Smooth muscle cell (in vitro differentiated cells): ENCODE data around the gene PCDHGB4. TPM values are rescaled to one million over a fixed set of nuclear protein-coding genes. Genes with fewer than 3 reads are reported as not detected.
"Not testable (repeated sequence)": the region's sequence is repeated elsewhere in the genome, so short reads cannot be mapped to it uniquely, and the experiment has no call there.

Source experiments
- DNase-seq: peaks from one replicate; lab custom pipeline; 2025; ENCODE audit not compliant: unreplicated experiment; lab: John Stamatoyannopoulos, UW
- H2AFZ ChIP-seq: fragments of 200-600 bp; sonication (generic); 2 replicates; pipeline ENCODE4 v1.6.0; 2016; ENCODE audit warnings: antibody characterized with exemption, low read depth, mild to moderate bottlenecking
- H3F3A ChIP-seq: fragments of 200-600 bp; sonication (generic); 2 replicates; pipeline ENCODE4 v1.6.0; 2017; ENCODE audit warnings: antibody characterized with exemption, low read depth
- H3K27ac ChIP-seq: fragments of 200-600 bp; sonication (generic); 2 replicates; pipeline ENCODE4 v1.5.1; 2016; ENCODE audit warnings: low read depth, mild to moderate bottlenecking
- H3K27me3 ChIP-seq: fragments of 200-600 bp; sonication (generic); 2 replicates; pipeline ENCODE4 v1.6.1; 2016; ENCODE audit warnings: low read depth, mild to moderate bottlenecking
- H3K36me3 ChIP-seq: fragments of 200-600 bp; sonication (generic); 2 replicates; pipeline ENCODE4 v1.5.1; 2016; ENCODE audit warnings: low read depth
- H3K4me1 ChIP-seq: fragments of 200-600 bp; sonication (generic); 2 replicates; pipeline ENCODE4 v1.5.1; 2016; ENCODE audit warnings: low read depth
- H3K4me2 ChIP-seq: fragments of 200-600 bp; sonication (generic); 2 replicates; pipeline ENCODE4 v1.6.0; 2016; ENCODE audit warnings: mild to moderate bottlenecking
- H3K4me3 ChIP-seq: fragments of 200-600 bp; sonication (generic); 2 replicates; pipeline ENCODE4 v1.5.1; 2016; ENCODE audit warnings: mild to moderate bottlenecking
- H3K79me2 ChIP-seq: fragments of 200-600 bp; sonication (generic); 2 replicates; pipeline ENCODE4 v1.6.0; 2016; ENCODE audit warnings: low read depth, mild to moderate bottlenecking
- H3K9ac ChIP-seq: fragments of 200-600 bp; sonication (generic); 2 replicates; pipeline ENCODE4 v1.6.0; 2016; ENCODE audit warnings: low read depth
- H3K9me3 ChIP-seq: fragments of 200-600 bp; sonication (generic); replicated peaks from 2 replicates; pipeline ENCODE4 v1.5.1; 2016; ENCODE audit warnings: low read depth
- H4K20me1 ChIP-seq: fragments of 200-600 bp; sonication (generic); 2 replicates; pipeline ENCODE4 v1.6.0; 2016; ENCODE audit warnings: low read depth
- WGBS: methylation state at CpG from one replicate; pipeline ENCODE4 v1.1.7; 2016; ENCODE audit warnings: low lambda C conversion rate; 5-methylcytosine and 5-hydroxymethylcytosine counted together
- polyA plus RNA-seq: library from polyadenylated mRNA; unstranded; fragments of >200 nt; fragmentation: Nextera tagmentation; extraction: Ambion mirVana; gene quantifications from 2 replicates; pipeline ENCODE4 v1.2.1, GENCODE V29; 2016
- total RNA-seq: library from RNA; depleted of rRNA; stranded (reverse); fragments of >200 nt; gene quantifications from 2 replicates; pipeline ENCODE4 v1.2.3, GENCODE V29; 2014
- TF ChIP-seq, protein P1 (sequence below): fragments of 200-600 bp; sonication (generic); IDR thresholded peaks from 2 replicates; pipeline ENCODE4 v1.5.1; 2017; ENCODE audit warnings: borderline replicate concordance, mild to moderate bottlenecking, antibody characterized with exemption; ENCODE audit not compliant: insufficient read depth, poor library complexity, severe bottlenecking

Gene PCDHGB4
- total and polyA plus RNA-seq, 2 experiments from 2014 or later = 27.5 to 43.1 TPM

DNA sequence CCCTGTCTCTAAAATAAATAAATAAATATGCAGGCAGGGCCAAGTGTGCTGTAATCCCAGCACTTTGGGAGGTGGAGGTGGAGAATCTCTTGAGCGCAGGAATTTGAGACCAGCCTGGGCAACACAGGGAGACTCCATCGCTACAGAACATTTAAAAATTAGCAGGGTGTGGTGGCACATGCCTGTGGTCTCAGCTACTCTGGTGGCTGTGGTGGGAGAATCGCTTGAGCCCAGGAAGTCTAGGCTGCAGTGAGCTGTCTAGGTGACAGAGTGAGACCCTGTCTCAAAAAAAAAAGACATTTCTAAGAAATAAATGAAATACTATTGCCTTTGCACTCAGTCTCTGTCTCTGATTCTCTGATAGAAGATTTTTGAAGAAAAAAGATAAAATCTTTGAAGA is 24.1 kb downstream of the PCDHGB4 start:
- no peaks in the 10 kb centered on the region for H3K4me1 ChIP-seq
- H3K27me3 ChIP-seq = no peaks in the 10 kb centered on the region
- no peaks in the 10 kb centered on the region for H3K9me3 ChIP-seq
- WGBS = 84% methylated on average over 3 of the region's 3 CpGs
- peaks cover 6% of the 10 kb centered on the region for H3K36me3 ChIP-seq
- DNase-seq = no peak
- peak overlapping the region; percentile 66 for H3K4me3 ChIP-seq
- no peaks in the 10 kb centered on the region for H3F3A ChIP-seq
- H2AFZ ChIP-seq = no peak overlapping the region
- H3K4me2 ChIP-seq = peak overlapping the region; percentile 86
- TF ChIP-seq, protein P1, sequence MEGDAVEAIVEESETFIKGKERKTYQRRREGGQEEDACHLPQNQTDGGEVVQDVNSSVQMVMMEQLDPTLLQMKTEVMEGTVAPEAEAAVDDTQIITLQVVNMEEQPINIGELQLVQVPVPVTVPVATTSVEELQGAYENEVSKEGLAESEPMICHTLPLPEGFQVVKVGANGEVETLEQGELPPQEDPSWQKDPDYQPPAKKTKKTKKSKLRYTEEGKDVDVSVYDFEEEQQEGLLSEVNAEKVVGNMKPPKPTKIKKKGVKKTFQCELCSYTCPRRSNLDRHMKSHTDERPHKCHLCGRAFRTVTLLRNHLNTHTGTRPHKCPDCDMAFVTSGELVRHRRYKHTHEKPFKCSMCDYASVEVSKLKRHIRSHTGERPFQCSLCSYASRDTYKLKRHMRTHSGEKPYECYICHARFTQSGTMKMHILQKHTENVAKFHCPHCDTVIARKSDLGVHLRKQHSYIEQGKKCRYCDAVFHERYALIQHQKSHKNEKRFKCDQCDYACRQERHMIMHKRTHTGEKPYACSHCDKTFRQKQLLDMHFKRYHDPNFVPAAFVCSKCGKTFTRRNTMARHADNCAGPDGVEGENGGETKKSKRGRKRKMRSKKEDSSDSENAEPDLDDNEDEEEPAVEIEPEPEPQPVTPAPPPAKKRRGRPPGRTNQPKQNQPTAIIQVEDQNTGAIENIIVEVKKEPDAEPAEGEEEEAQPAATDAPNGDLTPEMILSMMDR = no peak
- H3K79me2 ChIP-seq = peaks cover 29% of the 10 kb centered on the region
- H3K9ac ChIP-seq = no peak overlapping the region
- no peaks in the 10 kb centered on the region for H4K20me1 ChIP-seq
- no peak overlapping the region for H3K27ac ChIP-seq

DNA sequence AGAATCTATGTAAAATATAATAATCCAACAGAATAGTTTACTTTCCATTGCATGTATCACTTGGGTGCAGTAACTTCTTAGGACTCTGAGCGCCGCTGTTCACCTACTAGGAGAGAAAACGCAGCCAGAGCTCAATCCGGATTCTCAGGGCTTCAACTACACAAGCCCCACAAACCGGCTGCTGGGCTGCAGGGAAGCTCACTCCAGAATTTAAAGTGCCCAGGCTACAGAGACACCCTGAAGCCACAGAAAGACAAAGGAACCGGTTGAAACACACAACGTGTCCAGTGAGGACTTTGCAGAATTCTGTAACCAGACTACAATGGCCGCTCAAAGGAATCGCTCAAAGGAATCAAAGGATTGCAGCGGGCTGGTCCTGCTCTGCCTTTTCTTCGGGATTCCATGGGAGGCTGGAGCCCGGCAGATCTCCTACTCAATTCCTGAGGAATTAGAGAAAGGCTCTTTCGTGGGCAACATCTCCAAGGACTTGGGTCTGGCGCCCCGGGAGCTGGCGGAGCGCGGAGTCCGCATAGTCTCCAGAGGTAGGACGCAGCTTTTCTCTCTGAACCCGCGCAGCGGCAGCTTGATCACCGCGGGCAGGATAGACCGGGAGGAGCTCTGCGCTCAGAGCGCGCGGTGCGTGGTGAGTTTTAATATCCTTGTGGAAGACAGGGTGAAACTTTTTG is 25.5 kb downstream of the PCDHGB4 start, which contains the start of gene PCDHGA10:
TSS of gene PCDHGA10 (plus strand) at position 134 of the 686 bp plus-strand sequence. CDS start at position 323, 189 bp downstream.
- H3K9ac ChIP-seq = peak within 1 kb of the TSS; percentile 63
- peaks cover 36% of the 10 kb centered on the region for H3K79me2 ChIP-seq
- H3K27me3 ChIP-seq = no peaks in the 10 kb centered on the region
- 38% methylated on average over 31 of the region's 31 CpGs for WGBS
- H3K4me3 ChIP-seq = peak within 1 kb of the TSS; percentile 66
- no peaks in the 10 kb centered on the region for H3K9me3 ChIP-seq
- no peaks in the 10 kb centered on the region for H4K20me1 ChIP-seq
- H3F3A ChIP-seq = no peaks in the 10 kb centered on the region
- H3K4me1 ChIP-seq = peaks cover 5% of the 10 kb centered on the region
- TF ChIP-seq, protein P1 = peak; percentile 64
- peaks cover 7% of the 10 kb centered on the region for H3K36me3 ChIP-seq
- peak within 1 kb of the TSS; percentile 55 for H3K27ac ChIP-seq
- DNase-seq = no peak
- H3K4me2 ChIP-seq = peak within 1 kb of the TSS; percentile 86
- peak within 1 kb of the TSS; percentile 92 for H2AFZ ChIP-seq

DNA sequence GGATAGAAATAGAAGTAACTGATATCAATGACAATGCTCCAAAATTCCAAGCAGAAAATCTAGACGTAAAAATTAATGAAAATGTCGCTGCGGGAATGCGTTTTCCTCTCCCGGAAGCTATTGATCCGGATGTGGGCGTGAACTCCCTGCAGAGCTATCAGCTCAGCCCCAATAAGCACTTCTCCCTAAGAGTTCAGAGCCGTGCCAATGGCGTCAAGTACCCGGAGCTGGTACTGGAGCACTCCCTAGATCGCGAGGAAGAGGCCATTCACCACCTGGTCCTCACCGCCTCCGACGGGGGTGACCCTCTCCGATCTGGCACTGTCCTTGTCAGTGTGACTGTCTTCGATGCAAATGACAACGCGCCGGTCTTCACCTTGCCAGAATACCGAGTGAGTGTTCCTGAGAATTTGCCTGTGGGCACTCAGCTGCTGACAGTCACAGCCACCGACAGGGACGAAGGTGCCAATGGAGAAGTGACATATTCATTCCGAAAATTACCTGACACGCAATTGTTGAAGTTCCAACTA is 26.1 kb downstream of the PCDHGB4 start:
- H3K9ac ChIP-seq = no peak overlapping the region
- WGBS = 64% methylated on average over 25 of the region's 25 CpGs
- H3K4me2 ChIP-seq = peak overlapping the region; percentile 86
- no peak overlapping the region for H3K27ac ChIP-seq
- H3K36me3 ChIP-seq = peaks cover 7% of the 10 kb centered on the region
- no peak for DNase-seq
- peak overlapping the region; percentile 92 for H2AFZ ChIP-seq
- H3K27me3 ChIP-seq = no peaks in the 10 kb centered on the region
- H3K4me1 ChIP-seq = peaks cover 5% of the 10 kb centered on the region
- H3K9me3 ChIP-seq = no peaks in the 10 kb centered on the region
- TF ChIP-seq, protein P1 = no peak
- H4K20me1 ChIP-seq = no peaks in the 10 kb centered on the region
- H3K79me2 ChIP-seq = peaks cover 38% of the 10 kb centered on the region
- peak overlapping the region; percentile 66 for H3K4me3 ChIP-seq
- H3F3A ChIP-seq = no peaks in the 10 kb centered on the region

DNA sequence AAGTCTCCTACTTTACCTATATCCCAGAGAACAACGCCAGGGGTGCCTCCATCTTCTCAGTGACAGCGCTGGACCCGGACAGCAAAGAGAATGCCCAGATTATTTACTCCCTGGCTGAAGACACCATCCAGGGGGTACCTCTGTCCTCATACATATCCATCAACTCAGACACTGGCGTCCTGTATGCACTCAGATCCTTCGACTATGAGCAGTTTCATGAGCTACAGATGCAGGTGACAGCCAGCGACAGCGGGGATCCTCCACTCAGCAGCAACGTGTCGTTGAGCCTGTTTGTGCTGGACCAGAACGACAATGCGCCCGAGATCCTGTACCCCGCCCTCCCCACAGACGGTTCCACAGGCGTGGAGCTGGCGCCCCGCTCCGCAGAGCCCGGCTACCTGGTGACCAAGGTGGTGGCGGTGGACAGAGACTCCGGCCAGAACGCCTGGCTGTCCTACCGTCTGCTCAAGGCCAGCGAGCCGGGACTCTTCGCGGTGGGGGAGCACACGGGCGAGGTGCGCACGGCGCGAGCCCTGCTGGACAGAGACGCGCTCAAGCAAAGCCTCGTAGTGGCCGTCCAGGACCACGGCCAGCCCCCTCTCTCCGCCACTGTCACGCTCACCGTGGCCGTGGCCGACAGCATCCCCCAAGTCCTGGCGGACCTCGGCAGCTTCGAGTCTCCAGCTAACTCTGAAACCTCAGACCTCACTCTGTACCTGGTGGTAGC is 27.2 kb downstream of the PCDHGB4 start:
- not testable (repeated sequence) for H3K9me3 ChIP-seq, H3K9ac ChIP-seq, DNase-seq, H3K27ac ChIP-seq, H3K27me3 ChIP-seq, H3K4me2 ChIP-seq, H3K4me1 ChIP-seq, H2AFZ ChIP-seq, H3K4me3 ChIP-seq, H3K36me3 ChIP-seq, H3F3A ChIP-seq, H4K20me1 ChIP-seq
- H3K79me2 ChIP-seq = peaks cover 46% of the 10 kb centered on the region
- 98% methylated on average over 45 of the region's 46 CpGs for WGBS

DNA sequence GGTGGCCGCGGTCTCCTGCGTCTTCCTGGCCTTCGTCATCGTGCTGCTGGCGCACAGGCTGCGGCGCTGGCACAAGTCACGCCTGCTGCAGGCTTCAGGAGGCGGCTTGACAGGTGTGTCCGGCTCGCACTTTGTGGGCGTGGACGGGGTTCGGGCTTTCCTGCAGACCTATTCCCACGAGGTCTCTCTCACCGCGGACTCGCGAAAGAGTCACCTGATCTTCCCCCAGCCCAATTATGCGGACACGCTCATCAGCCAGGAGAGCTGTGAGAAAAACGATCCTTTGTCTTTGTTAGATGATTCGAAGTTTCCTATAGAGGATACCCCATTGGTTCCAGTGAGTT is 27.7 kb downstream of the PCDHGB4 start:
- H3K27me3 ChIP-seq, H4K20me1 ChIP-seq, H3K4me3 ChIP-seq, H3K9ac ChIP-seq, DNase-seq, H3F3A ChIP-seq, H3K27ac ChIP-seq, H3K4me2 ChIP-seq, H3K9me3 ChIP-seq, H3K4me1 ChIP-seq, H2AFZ ChIP-seq: not testable (repeated sequence)
- H3K79me2 ChIP-seq = peaks cover 52% of the 10 kb centered on the region
- H3K36me3 ChIP-seq = peaks cover 12% of the 10 kb centered on the region
- WGBS = 99% methylated on average over 24 of the region's 24 CpGs
